Bone marrow (tissue), 2 donors: ENCODE measurements around the gene INS.

Source experiments
- DNase-seq, 2 donors: peaks; one replicate each; lab custom pipeline; 2025; lab: John Stamatoyannopoulos, UW

Gene INS

DNA sequence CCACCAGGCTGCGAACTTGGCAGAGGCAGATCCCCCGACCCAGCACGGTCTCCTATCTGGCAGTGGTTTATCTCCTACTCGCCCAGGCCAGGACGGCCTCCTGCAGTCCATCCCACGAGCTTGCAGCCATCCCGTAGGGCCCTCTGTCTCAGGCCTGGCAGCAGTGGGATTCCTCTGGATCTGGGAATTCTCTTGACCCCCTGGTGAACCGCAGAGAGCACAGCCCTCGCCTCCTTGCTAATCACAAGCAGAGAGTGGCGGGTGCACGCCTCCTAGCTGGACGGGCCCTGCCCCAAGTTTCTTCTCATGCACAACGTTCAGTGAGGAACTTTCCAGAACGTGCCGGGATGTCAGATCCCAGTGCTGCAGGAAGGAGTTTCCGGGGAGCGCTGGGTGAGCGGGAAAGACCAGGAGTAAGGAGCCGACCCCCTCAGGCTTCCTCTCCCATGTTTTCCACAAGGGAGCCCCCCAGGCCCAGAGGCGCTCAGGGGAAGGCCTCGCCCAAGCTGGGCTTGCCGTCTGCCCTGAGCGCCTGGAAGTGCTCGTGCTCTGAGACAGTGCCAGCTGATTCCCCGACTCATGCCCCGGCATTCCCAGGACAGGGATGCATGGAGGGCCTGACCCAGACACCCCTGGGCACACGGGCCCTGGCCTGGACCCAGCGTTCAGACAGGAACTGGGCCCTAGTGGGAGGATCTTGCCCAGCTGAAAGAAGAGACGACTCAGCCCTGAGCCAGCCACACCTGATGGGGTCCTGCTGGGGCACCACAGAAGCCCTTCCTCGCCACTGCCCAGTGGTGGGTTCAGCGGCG is 46.4 kb downstream of the INS start:
- no peak for DNase-seq

DNA sequence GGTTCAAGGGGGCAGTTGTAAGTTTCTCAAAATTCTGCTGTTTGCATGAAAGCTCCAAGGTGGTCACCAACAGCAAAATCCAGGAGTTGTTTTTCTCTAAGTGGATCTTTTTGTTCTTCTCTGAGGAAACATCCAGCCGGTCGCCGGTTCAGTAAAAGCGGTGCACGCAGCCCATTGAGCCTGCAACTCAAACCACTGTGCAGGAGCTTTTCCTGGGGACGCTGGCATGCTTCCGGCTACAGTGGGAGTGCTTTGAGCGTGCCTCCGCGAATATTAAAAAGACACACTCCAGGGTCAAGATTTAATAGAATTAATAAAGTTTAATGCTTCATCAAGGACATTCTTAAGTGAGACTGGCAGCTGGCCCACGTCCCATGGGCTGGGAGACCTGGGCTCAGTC is 47.2 kb downstream of the INS start:
- no peak for DNase-seq

DNA sequence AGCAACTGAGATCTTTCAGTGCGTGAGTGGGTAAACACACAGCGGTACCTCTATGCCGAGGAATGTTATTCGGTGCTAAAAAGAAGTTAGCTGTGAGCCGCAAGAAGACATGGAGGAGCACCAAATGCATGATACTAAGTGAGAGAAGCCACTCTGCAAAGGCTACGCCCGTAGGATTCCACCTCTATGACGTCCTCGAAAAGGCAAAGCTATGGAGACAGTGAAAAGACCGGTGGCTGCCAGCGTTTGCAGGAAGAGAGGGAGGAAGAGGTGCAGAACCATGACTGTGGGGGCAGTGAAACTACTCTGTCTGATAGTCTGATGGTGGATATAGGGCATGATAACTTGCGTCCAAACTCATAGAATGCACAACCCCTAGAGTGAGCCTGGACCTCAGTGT is 50.5 kb downstream of the INS start:
- DNase-seq, result no peak
